NCI-H2171 (cell line): ENCODE measurements around the gene SCAP.

Source experiments
- DNase-seq: peaks from one replicate; lab custom pipeline; 2025; lab: John Stamatoyannopoulos, UW

The SCAP gene

GRCh38 chr3:47414161-47414564 is 61.6 kb downstream of the SCAP start:
- DNase-seq, result no peak

- DNase-seq, result no peak
Measured at GRCh38 chr3:47413751-47414150, 62.0 kb downstream of the SCAP start.

GRCh38 chr3:47412842-47413520 is 62.8 kb downstream of the SCAP start:
- DNase-seq, result no peak

- no peak for DNase-seq
Measured at GRCh38 chr3:47412453-47412756, 63.3 kb downstream of the SCAP start.

GRCh38 chr3:47411696-47412452 is 63.9 kb downstream of the SCAP start:
- DNase-seq, result no peak

GRCh38 chr3:47410801-47411646 is 64.7 kb downstream of the SCAP start:
- DNase-seq, result no peak

- DNase-seq, result no peak
Measured at GRCh38 chr3:47410417-47410720, 65.4 kb downstream of the SCAP start.

GRCh38 chr3:47409688-47410416 is 65.9 kb downstream of the SCAP start:
- DNase-seq, result no peak

GRCh38 chr3:47409284-47409683 is 66.5 kb downstream of the SCAP start:
- DNase-seq, result no peak

- DNase-seq, result no peak
Measured at GRCh38 chr3:47408839-47409229, 66.9 kb downstream of the SCAP start.

GRCh38 chr3:47407896-47408838 is 67.6 kb downstream of the SCAP start:
- no peak for DNase-seq

GRCh38 chr3:47407237-47407636 is 68.5 kb downstream of the SCAP start:
- no peak for DNase-seq

GRCh38 chr3:47406762-47407149 is 69.0 kb downstream of the SCAP start:
- no peak for DNase-seq

- no peak for DNase-seq
Measured at GRCh38 chr3:47405820-47406761, 69.7 kb downstream of the SCAP start.

- no peak for DNase-seq
Measured at GRCh38 chr3:47404955-47405790, 70.6 kb downstream of the SCAP start.

- no peak for DNase-seq
Measured at GRCh38 chr3:47404431-47404876, 71.3 kb downstream of the SCAP start.

GRCh38 chr3:47399531-47400270 is 76.0 kb downstream of the SCAP start:
- no peak for DNase-seq

- DNase-seq, result no peak
Measured at GRCh38 chr3:47399016-47399415, 76.7 kb downstream of the SCAP start.
